Breast epithelium (tissue), 4 donors: ENCODE data around the gene WDR81. TPM values are rescaled to one million over a fixed set of nuclear protein-coding genes. Genes with fewer than 3 reads are reported as not detected.
A peak's percentile ranks its signal among the peaks of the same experiment; 100 is the strongest.
"Not testable (repeated sequence)": the region's sequence is repeated elsewhere in the genome, so short reads cannot be mapped to it uniquely, and the experiment has no call there.

Experiments used
- DNase-seq, 2 donors: peaks; one replicate each; pipeline ENCODE4 v3.0.0-alpha.2; 2019; ENCODE audit warnings: low spot score in 2 of 2
- H3K27ac ChIP-seq, 2 donors: fragments of 200-600 bp; sonication (generic) in 1 of 2; one replicate each; pipeline ENCODE4 v1.5.1; 2016 to 2019; ENCODE audit warnings: mild to moderate bottlenecking in 1 of 2
- H3K27me3 ChIP-seq, 2 donors: fragments of 200-600 bp; sonication (generic) in 1 of 2; one replicate each; pipeline versions ENCODE4 v1.5.1 to v1.6.0; 2017 to 2019; ENCODE audit warnings: control low read depth in 1 of 2, mild to moderate bottlenecking in 1 of 2
- H3K36me3 ChIP-seq: fragments of 200-600 bp; one replicate; pipeline ENCODE4 v1.5.1; 2019
- H3K4me1 ChIP-seq, 2 donors: fragments of 200-600 bp; sonication (generic); one replicate each; pipeline ENCODE4 v1.5.1; 2016 to 2019; ENCODE audit warnings: control low read depth in 1 of 2
- H3K4me3 ChIP-seq, 3 donors: fragments of 200-600 bp; sonication (generic); 1 replicate in 2 of 3; 2 replicates in 1 of 3; pipeline ENCODE4 v1.5.1; 2016 to 2019; ENCODE audit warnings: mild to moderate bottlenecking in 3 of 3, moderate library complexity in 2 of 3
- H3K9me3 ChIP-seq, 2 donors: fragments of 200-600 bp; sonication (generic) in 1 of 2; one replicate each; pipeline ENCODE4 v1.5.1; 2016 to 2019; ENCODE audit warnings: control low read depth in 1 of 2
- CTCF ChIP-seq, 3 donors: fragments of 450-650 bp; IDR thresholded peaks; one replicate each; pipeline ENCODE4 v1.5.1; 2016 to 2017; ENCODE audit warnings: antibody characterized with exemption in 3 of 3, mild to moderate bottlenecking in 3 of 3, moderate library complexity in 3 of 3
- POLR2A ChIP-seq: fragments of 450-650 bp; IDR thresholded peaks from one replicate; pipeline ENCODE4 v1.6.1; 2016; ENCODE audit warnings: antibody characterized with exemption, mild to moderate bottlenecking, moderate library complexity
- POLR2AphosphoS5 ChIP-seq, 3 donors: sonication (generic); formaldehyde crosslinking; IDR thresholded peaks; one replicate each; pipeline ENCODE4 v1.6.1; 2017; ENCODE audit warnings: antibody characterized with exemption in 3 of 3
- intact Hi-C: fragments of 100-400 bp; cut with DNase I; formaldehyde crosslinking; loops from one replicate; pipeline ENCODE4 v1.15.1; 2023; ENCODE audit warnings: low total_unique reads
- total RNA-seq, 3 donors: library from RNA; depleted of rRNA; stranded (reverse); fragments of >200 nt; gene quantifications; one replicate each; pipeline ENCODE4 v1.1.0, GENCODE V29; 2016

Gene WDR81
- total RNA-seq, 3 donors from 2014 or later, result 36.6 to 52.6 (median 41.6) TPM

DNA sequence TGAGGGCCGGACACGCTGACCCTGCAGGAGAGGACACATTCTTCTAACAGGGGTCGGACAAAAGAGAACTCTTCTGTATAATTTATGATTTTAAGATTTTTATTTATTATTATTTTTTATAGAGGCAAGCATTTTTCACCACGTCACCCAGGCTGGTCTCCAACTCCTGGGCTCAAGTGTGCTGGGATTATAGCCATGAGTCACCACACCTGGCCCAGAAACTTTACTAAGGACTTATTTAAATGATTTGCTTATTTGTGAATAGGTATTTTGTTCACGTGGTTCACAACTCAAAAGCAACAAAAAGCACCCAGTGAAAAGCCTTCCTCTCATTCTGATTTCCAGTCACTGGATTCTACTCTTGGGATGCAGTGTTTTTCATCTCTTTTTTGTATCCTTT is 35.0 kb downstream of the WDR81 start:
- H3K9me3 ChIP-seq, result no peaks in the 10 kb centered on the region
- intact Hi-C loops, result no loop called here
- TF ChIP-seq POLR2AphosphoS5 (IDR thresholded peaks at IDR 0.05) (no peak), POLR2A (no peak), CTCF (IDR thresholded peaks at IDR 0.05) (no peak)

DNA sequence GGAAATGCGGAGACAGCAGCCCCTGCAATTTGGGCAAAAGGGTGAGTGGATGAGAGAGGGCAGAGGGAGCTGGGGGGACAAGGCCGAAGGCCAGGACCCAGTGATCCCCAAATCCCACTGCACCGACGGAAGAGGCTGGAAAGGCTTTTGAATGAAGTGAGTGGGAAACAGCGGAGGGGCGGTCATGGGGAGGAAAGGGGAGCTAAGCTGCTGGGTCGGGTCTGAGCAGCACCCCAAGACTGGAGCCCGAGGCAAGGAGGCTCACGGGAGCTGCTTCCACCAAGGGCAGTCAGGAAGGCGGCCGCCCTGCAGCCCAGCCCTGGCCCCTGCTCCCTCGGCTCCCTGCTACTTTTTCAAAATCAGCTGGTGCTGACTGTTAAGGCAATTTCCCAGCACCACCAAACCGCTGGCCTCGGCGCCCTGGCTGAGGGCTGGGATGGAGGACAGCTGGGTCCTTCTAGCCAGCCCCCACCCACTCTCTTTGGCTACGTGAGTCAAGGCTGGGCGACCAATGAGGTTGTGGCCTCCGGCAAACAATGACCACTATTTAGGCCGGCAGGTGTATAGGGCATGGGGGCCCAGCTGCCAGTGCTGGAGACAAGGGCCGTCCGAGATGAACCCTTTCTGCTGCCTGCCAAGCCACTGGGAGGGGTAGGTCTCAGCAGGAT is 37.9 kb downstream of the WDR81 start:
- no peak for DNase-seq
- Histone ChIP-seq H3K4me1 (no peaks in the 10 kb centered on the region), H3K4me3 (peak overlapping the region; percentile 59 to 73 (median 70)), H3K27me3 (no peaks in the 10 kb centered on the region), H3K9me3 (no peaks in the 10 kb centered on the region), H3K27ac (peak overlapping the region; percentile 87 to 95), H3K36me3 (no peaks in the 10 kb centered on the region)
- TF ChIP-seq POLR2A (no peak), CTCF (IDR thresholded peaks at IDR 0.05) (no peak), POLR2AphosphoS5 (IDR thresholded peaks at IDR 0.05) (no peak)
- intact Hi-C loops, result no loop called here

More for the DNA sequence above, 35.0 kb downstream of the WDR81 start:
- Histone ChIP-seq H3K27me3 (no peaks in the 10 kb centered on the region), H3K4me3 (no peak overlapping the region), H3K36me3 (no peaks in the 10 kb centered on the region), H3K4me1 (peaks cover 0 to 6% of the 10 kb centered on the region in 2 donors), H3K27ac (peak overlapping the region in 1 of 2 donors; percentile 2)
- no peak for DNase-seq

DNA sequence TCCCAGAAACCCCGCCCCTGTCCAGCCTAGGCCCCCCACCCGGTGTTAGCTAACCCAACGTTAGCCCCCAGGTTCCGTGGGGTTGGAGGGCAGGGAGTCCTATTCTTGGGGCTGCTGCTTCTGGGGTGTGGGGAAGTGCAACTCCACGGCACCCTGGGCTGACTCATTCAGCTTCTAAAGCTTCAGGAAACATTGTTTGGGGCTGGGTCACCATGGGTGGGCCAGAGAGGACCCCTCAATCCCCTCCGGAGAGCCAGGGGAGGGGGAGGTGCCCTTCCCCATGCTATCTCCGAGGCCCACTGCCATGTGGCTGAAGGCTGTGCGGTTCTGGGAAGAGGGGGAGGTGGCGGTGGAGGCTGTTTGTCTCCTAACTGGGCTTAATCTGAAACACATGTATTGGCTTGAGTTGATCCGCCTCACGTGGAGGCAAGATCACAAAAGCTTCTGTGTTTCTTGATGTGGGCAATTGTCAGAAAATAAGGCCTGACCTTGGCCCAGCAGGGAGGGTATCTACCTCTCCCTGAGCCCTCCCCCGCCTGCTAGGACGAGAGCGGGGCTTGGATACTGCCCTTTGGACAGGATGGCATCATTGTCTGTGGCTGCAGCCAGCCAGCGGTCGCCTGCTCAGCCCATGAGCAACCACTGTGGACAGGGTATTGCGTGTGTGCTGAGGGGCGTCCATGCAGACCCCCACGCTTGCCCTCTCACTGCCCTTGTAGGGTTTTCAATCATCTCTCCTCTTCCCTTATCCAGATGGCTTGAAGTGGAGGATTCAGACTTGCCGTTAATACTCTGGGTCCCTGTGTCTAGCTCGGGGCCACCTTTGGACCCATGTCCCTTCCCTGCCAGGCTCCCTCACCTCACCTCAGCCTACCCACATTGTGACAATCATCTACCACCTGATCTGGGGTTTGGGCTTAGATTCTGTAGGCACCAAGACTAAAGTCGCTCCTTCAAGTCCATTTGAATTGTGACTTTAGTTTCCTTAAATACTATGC is 38.7 kb downstream of the WDR81 start:
- Histone ChIP-seq H3K36me3 (no peaks in the 10 kb centered on the region), H3K9me3 (no peaks in the 10 kb centered on the region), H3K4me3 (peak overlapping the region; percentile 59 to 73 (median 70)), H3K27me3 (no peaks in the 10 kb centered on the region), H3K4me1 (no peaks in the 10 kb centered on the region), H3K27ac (peak overlapping the region; percentile 87 to 95)
- DNase-seq, result no peak
- intact Hi-C loops, result loop anchor here (1.0 kb wide), 1 partner anchor 18 kb away; no protein-coding TSS in a partner anchor
- peak; percentile 57 to 76 (median 60) for TF ChIP-seq POLR2AphosphoS5 (IDR thresholded peaks at IDR 0.05)
- TF ChIP-seq CTCF (IDR thresholded peaks at IDR 0.05), result no peak

- H3K36me3 ChIP-seq, result no peaks in the 10 kb centered on the region
- peak; percentile 68 to 72 for DNase-seq
Measured at GRCh38 chr17:1764284-1764683, 39.8 kb downstream of the WDR81 start.

GRCh38 chr17:1764705-1765104 is 40.2 kb downstream of the WDR81 start:
- H3K9me3 ChIP-seq, H3K36me3 ChIP-seq, intact Hi-C loops, DNase-seq, H3K27me3 ChIP-seq, H3K4me1 ChIP-seq: not testable (repeated sequence)
- H3K4me3 ChIP-seq, result peak overlapping the region in 2 of 3 donors; percentile 59 to 73
- H3K27ac ChIP-seq, result peak overlapping the region; percentile 87 to 95

More at GRCh38 chr17:1764284-1764683, 39.8 kb downstream of the WDR81 start:
- intact Hi-C loops, result no loop called here
- Histone ChIP-seq H3K27ac (peak overlapping the region; percentile 87 to 95), H3K9me3 (no peaks in the 10 kb centered on the region), H3K27me3 (no peaks in the 10 kb centered on the region), H3K4me3 (peak overlapping the region; percentile 59 to 73 (median 70)), H3K4me1 (no peaks in the 10 kb centered on the region)
- no peak for TF ChIP-seq CTCF (IDR thresholded peaks at IDR 0.05)
- peak; percentile 41 to 74 (median 71) for TF ChIP-seq POLR2AphosphoS5 (IDR thresholded peaks at IDR 0.05)
